ENCODE measurements around the gene GLP2R.

Gene GLP2R

GRCh38 chr17:9893411-9894012 is 67.8 kb downstream of the GLP2R start:
- DNase-seq (ENCODE audit: low read depth), result no peak
- no peak overlapping the region for H3K4me3 ChIP-seq (ENCODE audit: low read depth, low read length)
- no peak for TF ChIP-seq CTCF (IDR thresholded peaks at IDR 0.05; ENCODE audit: control insufficient read depth, extremely low read depth, insufficient read depth)

GRCh38 chr17:9894231-9894630 is 68.5 kb downstream of the GLP2R start:
- no peak overlapping the region for H3K4me3 ChIP-seq (ENCODE audit: low read depth, low read length)
- no peak for DNase-seq (ENCODE audit: low read depth)
- no peak for TF ChIP-seq CTCF (IDR thresholded peaks at IDR 0.05; ENCODE audit: control insufficient read depth, extremely low read depth, insufficient read depth)

GRCh38 chr17:9895923-9896322 is 70.2 kb downstream of the GLP2R start:
- no peak for DNase-seq (ENCODE audit: low read depth)
- TF ChIP-seq CTCF (IDR thresholded peaks at IDR 0.05; ENCODE audit: control insufficient read depth, extremely low read depth, insufficient read depth), result no peak
- no peak overlapping the region for H3K4me3 ChIP-seq (ENCODE audit: low read depth, low read length)

- no peak overlapping the region for H3K4me3 ChIP-seq (ENCODE audit: low read depth, low read length)
- no peak for TF ChIP-seq CTCF (IDR thresholded peaks at IDR 0.05; ENCODE audit: control insufficient read depth, extremely low read depth, insufficient read depth)
- DNase-seq (ENCODE audit: low read depth), result no peak
These were observed 71.7 kb downstream of the GLP2R start for GRCh38 chr17:9897372-9897968.

GRCh38 chr17:9898812-9899211 is 73.1 kb downstream of the GLP2R start:
- no peak for TF ChIP-seq CTCF (IDR thresholded peaks at IDR 0.05; ENCODE audit: control insufficient read depth, extremely low read depth, insufficient read depth)
- DNase-seq (ENCODE audit: low read depth), result no peak
- no peak overlapping the region for H3K4me3 ChIP-seq (ENCODE audit: low read depth, low read length)

GRCh38 chr17:9899280-9900043 is 73.7 kb downstream of the GLP2R start:
- no peak for TF ChIP-seq CTCF (IDR thresholded peaks at IDR 0.05; ENCODE audit: control insufficient read depth, extremely low read depth, insufficient read depth)
- no peak overlapping the region for H3K4me3 ChIP-seq (ENCODE audit: low read depth, low read length)
- no peak for DNase-seq (ENCODE audit: low read depth)

Measured in LNCaP clone FGC (cell line).